ENCODE results near the gene SULF2.
A peak's percentile ranks its signal among the peaks of the same experiment; 100 is the strongest.
"Not testable (repeated sequence)": the region's sequence is repeated elsewhere in the genome, so short reads cannot be mapped to it uniquely, and the experiment has no call there.

Gene SULF2

GRCh38 chr20:47785311-47785853, at the start of gene SULF2:
Gene SULF2, minus strand, starts transcription at chr20:47785481. Its CDS starts 28,118 bp downstream, at chr20:47757363.
- Histone ChIP-seq H3K4me3 (peak within 1 kb of the TSS; percentile 51 to 74 (median 63)), H3K9me3 (replicated peaks in 1 of 11) (no peaks in the 10 kb centered on the region), H3K36me3 (no peaks in the 10 kb centered on the region), H3K27ac (peak within 1 kb of the TSS; percentile 29 to 76 (median 67); a peak in 17 of 22 replicates), H4K20me1 (peaks cover 0 to 37% (median 19%) of the 10 kb centered on the region in 11 experiments; a peak in 13 of 22 replicates), H3K4me1 (peaks cover 17 to 35% (median 23%) of the 10 kb centered on the region in 10 experiments; a peak in 19 of 20 replicates), H3K9ac (peak within 1 kb of the TSS; percentile 60 to 83 (median 75)), H3K4me2 (peak within 1 kb of the TSS; percentile 87 to 99 (median 94)), H3K27me3 (peaks cover 47 to 92% (median 79%) of the 10 kb centered on the region in 11 experiments)
- no peak for TF ChIP-seq Cebpa-rat (IDR thresholded peaks at IDR 0.05)

GRCh38 chr20:47831675-47832074, 46.4 kb upstream of the SULF2 start:
- not testable (repeated sequence) for H3K36me3 ChIP-seq; H3K9ac ChIP-seq; H4K20me1 ChIP-seq; H3K27ac ChIP-seq; H3K9me3 ChIP-seq (replicated peaks in 1 of 11); H3K4me3 ChIP-seq; H3K4me2 ChIP-seq; H3K27me3 ChIP-seq
- peaks cover 0 to 12% (median 4%) of the 10 kb centered on the region in 10 experiments; a peak in 9 of 20 replicates for H3K4me1 ChIP-seq

DNA sequence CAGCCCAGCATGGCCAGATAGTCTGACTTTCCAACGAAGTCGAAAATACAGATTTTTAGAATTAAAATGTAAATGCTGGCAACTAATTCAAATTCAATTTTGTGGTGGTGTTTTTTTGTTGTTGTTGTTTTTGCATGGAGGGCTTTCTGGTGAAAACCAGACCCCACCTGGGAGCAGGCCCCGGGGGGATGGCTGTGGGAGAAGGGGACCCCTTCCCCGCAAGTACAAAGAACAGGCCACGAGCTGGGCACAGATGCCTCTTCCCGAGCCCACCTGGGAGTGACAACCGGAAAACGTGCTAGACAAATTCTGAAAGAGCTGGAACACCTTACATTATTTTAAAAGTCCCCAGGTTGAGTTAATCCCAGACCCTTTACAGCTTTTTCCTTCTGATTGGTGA, 41.4 kb upstream of the SULF2 start:
- Histone ChIP-seq H3K4me1 (peaks cover 0 to 12% (median 5%) of the 10 kb centered on the region in 10 experiments; a peak in 14 of 20 replicates), H3K4me2 (peak overlapping the region in 4 of 11 experiments; percentile 3 to 25 (median 11); a peak in 2 of 22 replicates)
- H4K20me1 ChIP-seq; H3K27me3 ChIP-seq; H3K27ac ChIP-seq; H3K9ac ChIP-seq; H3K36me3 ChIP-seq; H3K9me3 ChIP-seq (replicated peaks in 1 of 11); H3K4me3 ChIP-seq: not testable (repeated sequence)

- H3K9me3 ChIP-seq (replicated peaks in 1 of 11); H3K9ac ChIP-seq; H3K4me3 ChIP-seq; H3K27me3 ChIP-seq; H3K4me2 ChIP-seq; H3K36me3 ChIP-seq; H4K20me1 ChIP-seq; H3K27ac ChIP-seq: not testable (repeated sequence)
- peaks cover 0 to 15% (median 9%) of the 10 kb centered on the region in 10 experiments; a peak in 14 of 20 replicates for H3K4me1 ChIP-seq
Observed at GRCh38 chr20:47826006-47826405, 40.7 kb upstream of the SULF2 start.

GRCh38 chr20:47825011-47825762, 39.9 kb upstream of the SULF2 start:
- TF ChIP-seq Cebpa-rat (IDR thresholded peaks at IDR 0.05), result no peak
- Histone ChIP-seq H3K4me2 (no peak overlapping the region), H4K20me1 (no peaks in the 10 kb centered on the region), H3K27me3 (no peaks in the 10 kb centered on the region), H3K9ac (no peak overlapping the region), H3K36me3 (no peaks in the 10 kb centered on the region), H3K27ac (no peak overlapping the region), H3K9me3 (replicated peaks in 1 of 11) (no peaks in the 10 kb centered on the region), H3K4me3 (no peak overlapping the region), H3K4me1 (peaks cover 0 to 15% (median 9%) of the 10 kb centered on the region in 10 experiments; a peak in 14 of 20 replicates)

GRCh38 chr20:47823941-47824340, 38.7 kb upstream of the SULF2 start:
- H3K27me3 ChIP-seq; H3K4me3 ChIP-seq; H3K4me2 ChIP-seq; H3K9ac ChIP-seq; H3K9me3 ChIP-seq (replicated peaks in 1 of 11); H4K20me1 ChIP-seq; H3K36me3 ChIP-seq; H3K27ac ChIP-seq: not testable (repeated sequence)
- peaks cover 0 to 15% (median 9%) of the 10 kb centered on the region in 10 experiments; a peak in 14 of 20 replicates for H3K4me1 ChIP-seq

- TF ChIP-seq Cebpa-rat (IDR thresholded peaks at IDR 0.05), result no peak
- Histone ChIP-seq H3K4me3 (no peak overlapping the region), H3K9ac (no peak overlapping the region), H3K4me1 (peaks cover 0 to 24% (median 17%) of the 10 kb centered on the region in 10 experiments; a peak in 15 of 20 replicates), H3K4me2 (peak overlapping the region in 8 of 11 experiments; percentile 9 to 60 (median 40); a peak in 10 of 22 replicates), H3K36me3 (no peaks in the 10 kb centered on the region), H4K20me1 (no peaks in the 10 kb centered on the region), H3K27ac (no peak overlapping the region), H3K27me3 (no peaks in the 10 kb centered on the region), H3K9me3 (replicated peaks in 1 of 11) (no peaks in the 10 kb centered on the region)
Observed at GRCh38 chr20:47821481-47822100, 36.3 kb upstream of the SULF2 start.

GRCh38 chr20:47818996-47819609, 33.8 kb upstream of the SULF2 start:
- no peak overlapping the region for H3K4me2 ChIP-seq

DNA sequence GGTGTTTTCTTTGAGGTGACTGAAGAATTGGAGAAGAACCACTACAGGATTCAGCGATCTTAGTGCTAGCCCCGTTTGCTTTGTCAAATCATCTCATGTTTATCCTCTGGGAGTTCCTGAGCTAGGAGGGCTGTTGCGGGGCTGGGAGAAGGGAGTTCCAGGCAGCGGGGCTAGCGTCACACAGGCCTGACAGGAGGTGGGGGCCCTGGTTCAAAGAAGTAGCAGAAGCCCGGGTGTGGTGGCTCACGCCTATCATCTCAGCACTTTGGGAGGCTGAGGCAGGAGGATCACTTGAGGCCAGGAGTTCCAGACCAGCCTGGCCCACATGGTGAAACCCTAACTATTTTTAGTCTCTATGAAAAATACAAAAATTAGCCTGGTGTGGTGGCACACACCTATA, 33.2 kb upstream of the SULF2 start:
- TF ChIP-seq Cebpa-rat (IDR thresholded peaks at IDR 0.05), result no peak
- no peak overlapping the region for H3K27ac ChIP-seq
- H3K27me3 ChIP-seq, result no peaks in the 10 kb centered on the region
- no peak overlapping the region for H3K4me2 ChIP-seq
- H3K36me3 ChIP-seq, result no peaks in the 10 kb centered on the region
- H3K4me1 ChIP-seq, result peaks cover 0 to 30% (median 26%) of the 10 kb centered on the region in 10 experiments; a peak in 15 of 20 replicates
- H3K9ac ChIP-seq, result no peak overlapping the region
- H3K9me3 ChIP-seq (replicated peaks in 1 of 11), result peaks cover 4 to 17% (median 11%) of the 10 kb centered on the region in 11 experiments; a peak in 15 of 22 replicates
- no peak overlapping the region for H3K4me3 ChIP-seq
- H4K20me1 ChIP-seq, result no peaks in the 10 kb centered on the region

More at GRCh38 chr20:47818996-47819609, 33.8 kb upstream of the SULF2 start:
- TF ChIP-seq Cebpa-rat (IDR thresholded peaks at IDR 0.05), result no peak
- Histone ChIP-seq H3K27me3 (no peaks in the 10 kb centered on the region), H3K4me3 (no peak overlapping the region), H3K4me1 (peaks cover 0 to 30% (median 26%) of the 10 kb centered on the region in 10 experiments; a peak in 15 of 20 replicates), H4K20me1 (no peaks in the 10 kb centered on the region), H3K36me3 (no peaks in the 10 kb centered on the region), H3K9me3 (replicated peaks in 1 of 11) (peaks cover 0 to 11% (median 5%) of the 10 kb centered on the region in 11 experiments; a peak in 9 of 22 replicates), H3K9ac (no peak overlapping the region), H3K27ac (no peak overlapping the region)

Measured in BLaER1 treated with 17β-estradiol and CSF1 and Interleukin-3, amounts not matched to agents 10 nM and 100 nM (cell line).